ENCODE results near the gene RPTOR.
"Not testable (repeated sequence)": the region's sequence is repeated elsewhere in the genome, so short reads cannot be mapped to it uniquely, and the experiment has no call there.

RPTOR gene

DNA sequence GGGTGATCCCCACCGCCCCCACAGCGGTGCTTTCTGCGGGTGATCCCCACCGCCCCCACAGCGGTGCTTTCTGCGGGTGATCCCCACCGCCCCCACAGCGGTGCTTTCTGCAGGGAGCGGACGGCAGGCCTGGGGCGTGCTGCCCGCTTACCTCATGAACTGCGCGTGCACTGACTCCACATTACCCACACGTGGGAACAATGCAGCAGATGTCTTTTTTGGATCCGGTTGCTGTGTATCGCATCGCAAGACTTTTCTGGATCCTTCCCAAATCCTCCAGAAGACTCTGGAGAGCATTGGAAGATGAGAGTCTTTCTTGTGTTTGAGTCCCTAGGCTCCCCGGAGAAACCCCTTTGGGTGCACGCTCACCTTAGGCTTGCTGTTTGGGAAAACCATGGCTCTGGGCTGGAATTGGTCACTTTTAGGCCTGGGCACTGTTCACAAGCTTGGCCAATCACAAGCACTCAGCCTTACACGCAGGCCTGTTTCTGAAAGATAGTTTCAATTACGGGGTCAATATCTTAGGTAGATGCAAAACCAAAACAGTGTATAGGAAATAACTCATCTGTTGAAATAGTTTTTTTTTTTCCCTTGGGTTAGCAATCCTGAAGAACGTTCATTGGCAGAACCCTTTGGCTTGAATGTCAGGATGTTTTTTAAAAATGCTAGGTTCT lies 201.8 kb downstream of the RPTOR start:
- DNase-seq (ENCODE audit: low spot score) = no peak

GRCh38 chr17:80747469-80747868 lies 202.8 kb downstream of the RPTOR start:
- DNase-seq (ENCODE audit: low spot score) = no peak

GRCh38 chr17:80749611-80750010 lies 205.0 kb downstream of the RPTOR start:
- DNase-seq (ENCODE audit: low spot score) = no peak

GRCh38 chr17:80750263-80750662 lies 205.6 kb downstream of the RPTOR start:
- DNase-seq (ENCODE audit: low spot score) = no peak

- DNase-seq (ENCODE audit: low spot score) = no peak
These were observed 206.7 kb downstream of the RPTOR start for GRCh38 chr17:80751070-80751945.

GRCh38 chr17:80751946-80752581 lies 207.4 kb downstream of the RPTOR start:
- DNase-seq (ENCODE audit: low spot score) = no peak

DNA sequence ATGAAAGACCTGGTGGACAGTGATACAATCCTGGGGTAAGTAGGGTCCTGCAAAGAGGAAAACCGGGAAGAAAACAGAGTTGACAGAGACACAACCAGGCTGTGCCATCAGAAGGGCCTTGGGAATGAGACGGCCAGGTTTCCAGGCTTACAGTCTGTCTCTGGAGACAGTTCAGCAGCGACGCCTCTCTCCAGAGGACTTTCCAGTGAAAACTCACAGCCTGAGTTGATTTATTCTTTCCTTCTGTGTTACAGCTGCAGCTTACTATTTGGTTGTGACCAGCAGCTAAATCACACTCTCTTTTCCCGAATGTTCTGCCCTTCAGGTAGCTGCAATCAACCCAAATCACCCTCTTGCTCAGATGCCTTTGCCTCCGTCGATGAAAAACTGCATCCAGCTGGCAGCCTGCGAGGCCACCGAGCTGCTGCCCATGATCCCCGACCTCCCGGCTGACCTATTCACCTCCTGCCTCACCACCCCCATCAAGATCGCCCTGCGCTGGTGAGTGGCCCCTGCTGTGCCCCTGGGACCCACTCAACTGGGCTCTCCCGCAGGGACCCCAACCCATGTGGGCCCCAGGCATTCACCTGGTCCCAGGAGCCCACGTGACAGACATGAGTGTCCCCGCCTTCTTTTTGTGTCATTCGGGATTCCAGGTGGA lies 209.2 kb downstream of the RPTOR start:
- no peak for DNase-seq (ENCODE audit: low spot score)

GRCh38 chr17:80754846-80755245 lies 210.2 kb downstream of the RPTOR start:
- DNase-seq (ENCODE audit: low spot score) = no peak

DNA sequence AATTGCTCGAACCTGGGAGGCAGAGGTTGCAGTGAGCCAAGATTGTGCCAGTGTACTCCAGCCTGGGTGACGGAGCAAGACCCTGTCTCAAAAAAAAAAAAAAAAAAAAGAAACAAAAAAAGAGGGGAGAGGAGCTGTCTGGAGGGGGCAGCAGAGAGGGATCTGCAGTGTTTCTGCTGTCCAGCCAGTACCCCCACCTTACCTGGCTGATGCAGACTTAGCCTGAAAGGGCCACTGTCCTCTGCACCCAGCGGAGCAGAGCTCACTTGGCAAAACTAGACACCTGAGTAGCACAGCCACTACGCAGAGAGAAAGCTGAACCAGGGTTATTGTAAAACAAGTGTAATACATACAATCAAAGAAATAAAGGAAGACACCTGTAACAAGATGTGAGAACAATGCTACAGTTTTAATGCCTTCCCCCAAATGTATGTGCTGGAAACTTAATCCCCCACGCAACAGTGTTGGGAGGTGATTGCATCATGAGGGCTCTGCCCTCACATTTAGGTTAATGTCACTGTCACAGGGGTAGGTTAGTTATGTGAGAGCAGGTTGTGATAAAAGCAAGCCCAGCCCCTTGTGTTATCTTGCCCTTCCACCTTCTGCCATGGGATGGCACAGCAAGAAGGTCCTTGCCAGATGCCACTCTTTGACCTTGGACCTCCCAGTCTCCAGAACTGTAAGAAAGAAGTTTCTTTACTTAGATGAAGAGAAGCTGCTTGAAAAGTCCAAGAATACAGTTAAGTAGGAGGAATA lies 211.2 kb downstream of the RPTOR start:
- peak; percentile 56 for DNase-seq (ENCODE audit: low spot score)

- no peak for DNase-seq (ENCODE audit: low spot score)
These were observed 214.1 kb downstream of the RPTOR start for GRCh38 chr17:80758481-80759376.

- no peak for DNase-seq (ENCODE audit: low spot score)
These were observed 214.7 kb downstream of the RPTOR start for GRCh38 chr17:80759377-80759673.

GRCh38 chr17:80760511-80760911 lies 215.9 kb downstream of the RPTOR start:
- DNase-seq (ENCODE audit: low spot score) = no peak

- no peak for DNase-seq (ENCODE audit: low spot score)
These were observed 216.7 kb downstream of the RPTOR start for GRCh38 chr17:80761110-80761871.

GRCh38 chr17:80762076-80762475 lies 217.4 kb downstream of the RPTOR start:
- no peak for DNase-seq (ENCODE audit: low spot score)

- DNase-seq (ENCODE audit: low spot score) = no peak
These were observed 218.7 kb downstream of the RPTOR start for GRCh38 chr17:80763293-80763867.

DNA sequence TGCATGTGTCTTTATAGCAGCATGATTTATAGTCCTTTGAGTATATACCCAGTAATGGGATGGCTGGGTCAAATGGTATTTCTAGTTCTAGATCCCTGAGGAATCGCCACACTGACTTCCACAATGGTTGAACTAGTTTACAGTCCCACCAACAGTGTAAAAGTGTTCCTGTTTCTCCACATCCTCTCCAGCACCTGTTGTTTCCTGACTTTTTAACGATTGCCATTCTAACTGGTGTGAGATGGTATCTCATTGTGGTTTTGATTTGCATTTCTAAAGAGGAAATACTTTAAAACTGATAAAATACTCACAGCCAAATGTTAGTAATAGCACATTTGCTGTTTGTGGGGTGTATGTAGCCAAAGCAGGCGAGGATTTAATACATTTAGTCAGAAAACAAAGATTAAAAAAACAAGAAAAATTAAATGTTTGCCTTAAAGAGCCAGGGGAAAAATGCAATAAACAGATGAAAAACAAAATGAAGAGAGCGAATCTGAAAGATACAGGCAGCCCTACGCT lies 220.0 kb downstream of the RPTOR start:
- not testable (repeated sequence) for DNase-seq (ENCODE audit: low spot score)

DNA sequence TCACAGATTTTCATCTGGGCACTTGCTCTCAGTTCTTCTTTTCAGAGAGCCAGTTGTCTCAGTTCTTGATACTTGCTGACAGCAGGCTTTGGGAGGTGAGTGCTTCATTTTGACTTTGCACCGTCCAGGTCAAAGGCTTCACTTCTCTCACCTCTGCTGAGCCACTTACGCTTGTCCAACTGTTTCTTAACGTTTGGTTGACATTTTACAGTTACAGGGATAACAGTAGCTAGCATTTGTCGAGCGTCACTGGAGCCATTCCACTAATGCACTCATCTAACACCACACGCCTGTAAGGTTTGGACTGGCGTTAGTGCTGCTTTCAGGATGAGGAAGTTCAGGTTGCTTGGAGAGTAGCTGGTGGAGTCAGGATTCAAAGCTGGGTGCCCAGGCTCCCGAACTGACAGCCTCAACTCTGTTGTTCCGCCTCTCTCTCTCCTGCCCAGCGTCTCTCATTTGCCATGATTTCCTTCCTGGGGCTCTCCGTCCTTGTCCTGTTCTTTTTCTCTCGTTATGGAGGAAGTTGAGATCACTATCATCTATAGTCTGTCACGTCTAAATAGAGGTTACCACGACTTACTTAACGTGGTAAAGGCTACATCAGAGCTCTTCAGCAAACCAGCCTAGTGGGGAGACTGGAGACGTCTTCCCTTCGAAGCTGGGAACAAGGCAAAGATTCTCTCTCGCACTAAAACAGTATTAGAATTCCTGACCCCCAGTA lies 220.8 kb downstream of the RPTOR start:
- no peak for DNase-seq (ENCODE audit: low spot score)

DNA sequence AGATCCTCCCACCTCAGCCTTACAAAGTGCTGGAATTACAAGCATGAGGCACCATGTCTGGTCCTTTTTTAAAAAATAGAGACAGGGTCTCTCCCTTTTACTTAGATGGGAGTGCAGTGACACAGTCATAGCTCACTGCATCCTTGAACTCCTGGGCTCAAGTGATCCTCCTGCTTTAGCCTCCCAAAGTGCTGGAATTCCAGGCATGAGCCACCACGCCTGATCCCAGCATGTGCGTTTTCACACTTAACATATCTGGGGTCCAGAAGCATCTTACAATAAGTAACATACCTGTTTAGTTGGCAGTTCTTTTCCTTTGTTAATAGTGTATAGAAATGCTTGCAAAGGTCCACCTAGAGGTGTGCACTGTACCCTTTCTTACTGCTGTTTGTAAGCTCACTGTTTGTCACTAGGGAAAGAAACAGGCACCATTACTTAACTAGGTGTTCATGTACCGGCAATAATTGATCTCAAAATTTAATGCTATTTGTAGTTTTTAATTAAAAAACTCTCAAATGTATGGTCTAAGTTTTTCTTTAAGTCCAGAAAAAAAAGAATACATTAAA lies 221.7 kb downstream of the RPTOR start:
- DNase-seq (ENCODE audit: low spot score) = no peak
